Activated CD8-positive, alpha-beta T cell treated with anti-CD3 and anti-CD28 coated beads for 36 hours (primary cell): ENCODE results near the gene BZW2. TPM values are rescaled to one million over a fixed set of nuclear protein-coding genes. Genes with fewer than 3 reads are reported as not detected.

Experiments
- ATAC-seq: fragments of 200-7000 bp; cut with Tn5 transposase; one replicate; pipeline ENCODE4 v1.10.0; 2021; ENCODE audit warnings: mild to moderate bottlenecking, moderate library complexity
- CTCF ChIA-PET: fragments of 350-600 bp; sonication (Branson Sonifier 250); formaldehyde crosslinking; loops from one replicate; lab custom pipeline; 2021; ENCODE audit warnings: antibody characterized with exemption; lab: Charles Lee
- POLR2A ChIA-PET: fragments of 350-600 bp; sonication (Branson Sonifier 250); formaldehyde crosslinking; loops from one replicate; lab custom pipeline; 2021; ENCODE audit warnings: antibody characterized with exemption; lab: Charles Lee
- DNase-seq: peaks from one replicate; pipeline ENCODE4 v3.0.0-alpha.2; 2020
- H3K27ac Mint-ChIP-seq: one replicate; pipeline ENCODE4 v1.8.0; 2021; ENCODE audit warnings: mild to moderate bottlenecking, mixed read lengths
- H3K27me3 Mint-ChIP-seq: one replicate; pipeline ENCODE4 v1.8.0; 2021; ENCODE audit warnings: mixed read lengths
- H3K36me3 Mint-ChIP-seq: one replicate; pipeline ENCODE4 v1.8.0; 2021; ENCODE audit warnings: low read depth, mixed read lengths
- H3K4me1 Mint-ChIP-seq: one replicate; pipeline ENCODE4 v1.8.0; 2021; ENCODE audit warnings: low read depth, mixed read lengths
- H3K4me3 Mint-ChIP-seq: one replicate; pipeline ENCODE4 v1.8.0; 2021; ENCODE audit warnings: mild to moderate bottlenecking, moderate library complexity, mixed read lengths
- H3K9me3 Mint-ChIP-seq: one replicate; pipeline ENCODE4 v1.8.0; 2021; ENCODE audit warnings: mixed read lengths
- CTCF ChIP-seq: fragments of 200-600 bp; IDR thresholded peaks from one replicate; pipeline ENCODE4 v1.8.0; 2022; ENCODE audit warnings: antibody characterized with exemption, mild to moderate bottlenecking
- intact Hi-C: fragments of 100-400 bp; cut with micrococcal nuclease; formaldehyde crosslinking; loops from one replicate; pipeline ENCODE4 v1.10.0; 2022
- total RNA-seq, 2 experiments: library from RNA; stranded (reverse); gene quantifications; one replicate each; pipeline ENCODE4 v1.2.3, GENCODE V29; 2021

BZW2 gene
- total RNA-seq, 2 experiments from 2014 or later, result 120 to 123 TPM

GRCh38 chr7:16755397-16755796 lies 109.4 kb downstream of the BZW2 start:
- no peaks in the 10 kb centered on the region for H3K36me3 Mint-ChIP-seq
- DNase-seq (no peak), ATAC-seq (no peak)
- ChIA-PET CTCF (no interaction called here), POLR2A (interaction anchor here (1.3 kb wide), 1 partner anchor 109 kb away, joined by 5 read pairs; the partner anchor contains the start of gene BZW2)
- H3K4me1 Mint-ChIP-seq, result peaks cover 12% of the 10 kb centered on the region
- peaks cover 31% of the 10 kb centered on the region for H3K27me3 Mint-ChIP-seq
- TF ChIP-seq CTCF, result no peak
- intact Hi-C loops, result no loop called here
- no peaks in the 10 kb centered on the region for H3K9me3 Mint-ChIP-seq
- H3K4me3 Mint-ChIP-seq, result no peak overlapping the region
- no peak overlapping the region for H3K27ac Mint-ChIP-seq

Other genes starting within 250 kb of the BZW2 start
- 1 to 10 TPM; 1.4 to 1.6 TPM for gene CRPPA, start 224.6 kb upstream of the BZW2 start, total RNA-seq
- gene SOSTDC1, start 180.4 kb upstream of the BZW2 start, total RNA-seq, result not detected
- not detected for gene LRRC72, start 119.4 kb upstream of the BZW2 start, total RNA-seq
- gene ANKMY2, start 427 bp upstream of the BZW2 start, total RNA-seq, result 10 to 100 TPM in 1 of 2 experiments, 1 to 10 TPM in 1; 9.8 to 10.5 TPM
- gene TSPAN13, start 107.6 kb downstream of the BZW2 start, total RNA-seq, result 1 to 10 TPM in 1 of 2 experiments, under 1 TPM in 1; 0.47 to 1.0 TPM
- not detected for gene AGR2, start 158.8 kb downstream of the BZW2 start, total RNA-seq
- not detected for gene AGR3, start 235.8 kb downstream of the BZW2 start, total RNA-seq